ACC112 (cell line): ENCODE results near the gene GAMT.
"Not testable (repeated sequence)": the region's sequence is repeated elsewhere in the genome, so short reads cannot be mapped to it uniquely, and the experiment has no call there.

ENCODE experiments used
- H2AFZ ChIP-seq: fragments of 200-600 bp; sonication (generic); one replicate; pipeline ENCODE4 v1.6.0; 2017; ENCODE audit warnings: antibody characterized with exemption, low read length; ENCODE audit not compliant: unreplicated experiment
- H3K27ac ChIP-seq: fragments of 200-600 bp; sonication (generic); 2 replicates; pipeline ENCODE4 v1.5.1; 2014; ENCODE audit warnings: low read depth, mild to moderate bottlenecking, antibody characterized with exemption, low read length, moderate library complexity
- H3K27me3 ChIP-seq: fragments of 200-600 bp; sonication (generic); 2 replicates; pipeline ENCODE4 v1.6.1; 2014; ENCODE audit warnings: mild to moderate bottlenecking, antibody characterized with exemption, low read length, moderate library complexity, mixed read lengths; ENCODE audit not compliant: insufficient read depth
- H3K36me3 ChIP-seq: fragments of 200-600 bp; sonication (generic); 2 replicates; pipeline ENCODE4 v1.6.1; 2016; ENCODE audit warnings: mild to moderate bottlenecking, antibody characterized with exemption, low read length, moderate library complexity, mixed read lengths; ENCODE audit not compliant: insufficient read depth
- H3K4me1 ChIP-seq: fragments of 200-600 bp; sonication (generic); one replicate; pipeline ENCODE4 v1.6.1; 2016; ENCODE audit warnings: low read length, mixed read lengths; ENCODE audit not compliant: insufficient read depth, unreplicated experiment, control insufficient read depth
- H3K4me3 ChIP-seq: fragments of 200-600 bp; sonication (generic); 2 replicates; pipeline ENCODE4 v1.5.1; 2014; ENCODE audit warnings: mild to moderate bottlenecking, low read depth, low read length
- H3K79me2 ChIP-seq: fragments of 200-600 bp; sonication (generic); one replicate; pipeline ENCODE4 v1.6.0; 2016; ENCODE audit warnings: low read length; ENCODE audit not compliant: control insufficient read depth, unreplicated experiment, insufficient read depth

Gene GAMT

DNA sequence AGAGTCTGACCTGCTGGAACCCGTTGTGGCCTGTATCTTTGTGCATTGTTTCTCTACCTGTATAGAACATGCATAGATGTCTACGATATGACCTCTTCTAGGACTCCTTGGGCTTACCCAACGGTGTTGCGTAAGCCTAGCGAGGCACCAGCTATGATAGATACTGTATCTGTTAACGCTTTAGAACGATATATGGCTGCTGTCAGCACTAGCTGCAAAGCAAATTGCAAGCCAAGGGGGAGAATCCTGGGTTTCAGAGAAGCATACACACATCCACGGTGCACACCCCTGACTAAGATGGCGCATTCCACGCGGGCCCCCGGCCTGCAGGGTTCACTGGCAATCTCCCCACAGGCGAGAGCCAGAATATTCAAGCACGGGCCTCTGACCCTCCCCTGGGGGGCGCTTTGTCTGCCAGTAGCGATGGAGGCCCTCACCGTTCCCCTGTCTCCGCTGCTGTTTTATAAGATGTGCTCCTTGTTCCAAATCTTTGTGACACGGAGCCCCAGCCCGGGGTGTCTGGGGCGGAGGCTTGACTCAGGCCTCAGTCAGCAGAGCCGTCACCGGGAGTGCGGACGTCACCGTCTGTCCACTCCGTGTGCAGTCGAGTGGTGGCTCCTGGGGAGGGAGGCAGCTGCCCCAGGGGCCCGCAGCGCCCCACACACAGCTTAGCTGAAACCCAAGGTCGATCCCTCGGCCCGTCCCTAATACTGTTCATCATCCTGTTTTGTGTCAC lies 23.9 kb upstream of the GAMT start:
- Histone ChIP-seq H3K27ac (no peak overlapping the region), H2AFZ (no peak overlapping the region), H3K4me3 (no peak overlapping the region), H3K79me2 (peaks cover 18% of the 10 kb centered on the region), H3K36me3 (peaks cover 3% of the 10 kb centered on the region; the same call in 1 of the 2 replicates), H3K4me1 (no peaks in the 10 kb centered on the region), H3K27me3 (no peaks in the 10 kb centered on the region)

DNA sequence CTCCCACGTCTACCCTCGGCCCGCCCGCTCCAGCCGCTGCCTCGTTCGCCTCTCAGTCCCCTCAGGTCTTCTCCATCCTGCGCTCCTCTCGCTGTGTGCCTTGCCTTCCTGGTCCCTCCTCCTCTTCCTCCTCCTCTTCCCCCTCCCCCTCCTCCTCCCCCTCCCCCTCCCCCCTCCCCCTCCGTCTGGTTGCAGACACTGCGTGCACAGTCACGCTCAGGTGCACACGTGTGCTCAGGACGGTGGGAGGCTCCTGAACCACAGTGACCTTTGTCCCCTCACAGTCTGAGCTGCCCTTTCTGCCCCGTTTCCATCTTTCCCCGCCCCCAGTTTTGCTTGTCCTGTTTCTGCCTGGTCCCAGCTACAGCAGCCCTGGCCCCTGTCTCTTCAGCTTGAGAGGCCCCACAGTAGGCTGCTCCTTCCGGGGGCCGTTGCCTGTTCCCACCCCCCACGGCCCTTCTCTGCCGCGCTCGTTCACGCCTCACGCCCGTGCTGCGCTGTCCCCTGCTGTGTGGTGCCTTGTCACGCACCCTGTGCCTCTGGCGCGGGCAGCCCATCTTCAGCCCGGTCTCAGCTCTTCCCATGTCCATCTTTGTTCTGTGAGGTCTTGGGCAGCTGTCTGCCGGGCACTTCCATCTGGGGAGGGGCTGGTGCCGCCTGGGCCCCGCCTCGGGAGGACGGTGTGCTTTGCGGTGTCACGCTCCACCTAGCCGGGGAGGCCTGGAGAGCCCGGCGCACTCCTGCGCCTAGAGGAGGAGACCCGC lies 23.0 kb upstream of the GAMT start:
- H3K27ac ChIP-seq, result no peak overlapping the region
- no peak overlapping the region for H3K4me3 ChIP-seq
- H3K36me3 ChIP-seq, result peaks cover 3% of the 10 kb centered on the region; the same call in 1 of the 2 replicates
- no peaks in the 10 kb centered on the region for H3K4me1 ChIP-seq
- no peaks in the 10 kb centered on the region for H3K27me3 ChIP-seq
- H3K79me2 ChIP-seq, result peaks cover 22% of the 10 kb centered on the region
- H2AFZ ChIP-seq, result no peak overlapping the region

DNA sequence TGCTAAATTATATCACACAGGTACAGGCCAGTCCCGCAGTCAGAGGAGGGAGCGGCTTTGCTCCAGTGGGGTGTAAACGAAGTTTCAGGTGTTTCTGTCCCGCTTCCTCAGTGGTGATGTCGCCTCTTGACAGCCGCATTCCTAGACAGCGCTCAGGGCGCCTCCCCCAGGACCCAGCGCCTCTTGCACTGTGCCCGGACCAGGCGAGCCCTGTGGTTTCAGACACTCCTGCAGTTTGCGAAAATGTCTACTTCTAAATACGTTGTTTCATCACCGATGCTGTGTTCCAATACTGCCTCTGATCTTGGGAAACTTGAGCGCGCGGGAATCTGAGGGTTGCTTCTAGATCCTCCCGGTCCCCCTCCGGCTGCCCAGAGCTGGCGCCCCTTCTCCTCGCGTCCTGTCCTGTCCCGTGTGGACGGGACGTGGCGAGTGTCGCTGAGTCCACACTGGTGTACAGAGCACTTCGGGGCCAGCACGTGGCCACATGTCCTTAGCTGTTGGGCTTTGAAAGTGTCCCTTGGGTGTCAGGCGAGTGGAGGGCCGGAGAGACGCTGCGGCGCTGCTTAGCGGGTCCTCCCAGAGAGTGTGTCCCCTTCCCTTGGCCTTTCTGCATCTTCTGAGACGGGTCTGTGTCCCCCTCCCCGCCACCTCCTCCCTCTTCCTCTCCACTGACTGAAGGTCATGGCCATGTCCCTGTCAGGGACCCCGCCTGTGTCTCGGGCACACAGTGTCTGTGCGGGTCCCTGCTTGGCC lies 22.3 kb upstream of the GAMT start:
- no peak overlapping the region for H3K4me3 ChIP-seq
- no peaks in the 10 kb centered on the region for H3K4me1 ChIP-seq
- H2AFZ ChIP-seq, result no peak overlapping the region
- no peak overlapping the region for H3K27ac ChIP-seq
- no peaks in the 10 kb centered on the region for H3K27me3 ChIP-seq
- H3K36me3 ChIP-seq, result peaks cover 3% of the 10 kb centered on the region; the same call in 1 of the 2 replicates
- peaks cover 29% of the 10 kb centered on the region for H3K79me2 ChIP-seq

DNA sequence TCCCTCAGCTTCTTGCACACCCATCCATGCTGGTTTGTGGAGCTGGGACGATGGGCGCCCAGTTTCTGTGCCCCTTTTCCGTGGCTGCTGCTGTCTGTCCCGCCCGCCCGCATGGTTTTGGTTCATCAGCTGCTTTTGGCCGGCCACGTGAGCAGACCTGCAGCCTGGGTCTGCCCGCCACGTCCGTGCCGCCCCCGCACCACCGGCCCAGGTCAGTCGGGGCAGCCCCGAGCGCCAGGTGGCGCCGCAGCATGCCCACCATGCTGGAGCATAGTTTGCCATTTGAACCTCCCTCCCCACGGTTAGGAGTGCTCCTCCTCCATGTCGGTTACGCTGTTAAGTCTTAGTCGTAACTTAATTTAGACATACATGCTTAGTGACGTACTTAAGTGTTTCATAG lies 21.6 kb upstream of the GAMT start:
- no peaks in the 10 kb centered on the region for H3K27me3 ChIP-seq
- no peak overlapping the region for H3K27ac ChIP-seq
- H3K4me3 ChIP-seq, result no peak overlapping the region
- H2AFZ ChIP-seq, result no peak overlapping the region
- H3K4me1 ChIP-seq, result no peaks in the 10 kb centered on the region
- peaks cover 3% of the 10 kb centered on the region; the same call in 1 of the 2 replicates for H3K36me3 ChIP-seq
- peaks cover 36% of the 10 kb centered on the region for H3K79me2 ChIP-seq

DNA sequence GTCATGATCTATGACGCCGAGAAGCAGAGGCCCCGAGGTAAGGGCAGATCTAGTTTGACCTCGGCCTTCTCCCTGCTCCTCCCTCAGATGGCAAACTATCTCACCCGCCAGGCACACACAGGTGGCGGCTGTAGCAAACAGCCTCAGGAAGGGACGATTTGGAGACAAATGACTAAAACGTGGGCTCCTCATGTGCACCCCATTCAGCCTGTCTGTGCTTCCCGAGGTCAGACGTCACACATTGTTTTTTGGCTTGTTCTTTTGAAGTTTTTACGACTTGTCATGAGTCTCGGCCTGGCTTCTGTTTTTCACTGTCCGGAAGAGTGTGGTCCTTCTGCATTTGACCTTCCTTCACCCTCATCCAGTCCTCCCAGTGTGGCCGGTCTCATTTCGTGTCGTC lies 21.0 kb upstream of the GAMT start:
- peaks cover 42% of the 10 kb centered on the region for H3K79me2 ChIP-seq
- H2AFZ ChIP-seq, result no peak overlapping the region
- no peaks in the 10 kb centered on the region for H3K27me3 ChIP-seq
- H3K4me3 ChIP-seq, result no peak overlapping the region
- no peak overlapping the region for H3K27ac ChIP-seq
- H3K4me1 ChIP-seq, result no peaks in the 10 kb centered on the region
- peaks cover 3% of the 10 kb centered on the region; the same call in 1 of the 2 replicates for H3K36me3 ChIP-seq

DNA sequence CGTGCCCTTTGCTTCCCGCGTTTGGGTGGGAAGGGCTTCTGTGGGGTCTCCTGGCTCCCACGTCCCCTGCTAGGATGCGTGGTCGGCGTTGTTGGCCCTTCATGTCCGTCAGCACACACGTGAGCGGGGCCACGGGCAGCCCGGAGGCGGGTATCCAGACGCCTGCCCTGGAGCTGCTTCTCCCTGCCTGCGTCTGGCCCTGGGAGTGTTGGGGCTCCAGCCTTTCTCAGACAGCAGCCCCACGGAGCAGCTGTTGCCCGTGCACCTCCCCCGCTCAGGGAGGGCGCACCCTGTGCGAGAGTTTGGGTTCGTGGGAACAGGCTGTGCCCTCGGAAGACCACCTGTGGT lies 20.6 kb upstream of the GAMT start:
- no peak overlapping the region for H2AFZ ChIP-seq
- peaks cover 3% of the 10 kb centered on the region; the same call in 1 of the 2 replicates for H3K36me3 ChIP-seq
- no peak overlapping the region for H3K27ac ChIP-seq
- H3K4me1 ChIP-seq, result peaks cover under 1% of the 10 kb centered on the region
- no peak overlapping the region for H3K4me3 ChIP-seq
- no peaks in the 10 kb centered on the region for H3K27me3 ChIP-seq
- H3K79me2 ChIP-seq, result peaks cover 46% of the 10 kb centered on the region

DNA sequence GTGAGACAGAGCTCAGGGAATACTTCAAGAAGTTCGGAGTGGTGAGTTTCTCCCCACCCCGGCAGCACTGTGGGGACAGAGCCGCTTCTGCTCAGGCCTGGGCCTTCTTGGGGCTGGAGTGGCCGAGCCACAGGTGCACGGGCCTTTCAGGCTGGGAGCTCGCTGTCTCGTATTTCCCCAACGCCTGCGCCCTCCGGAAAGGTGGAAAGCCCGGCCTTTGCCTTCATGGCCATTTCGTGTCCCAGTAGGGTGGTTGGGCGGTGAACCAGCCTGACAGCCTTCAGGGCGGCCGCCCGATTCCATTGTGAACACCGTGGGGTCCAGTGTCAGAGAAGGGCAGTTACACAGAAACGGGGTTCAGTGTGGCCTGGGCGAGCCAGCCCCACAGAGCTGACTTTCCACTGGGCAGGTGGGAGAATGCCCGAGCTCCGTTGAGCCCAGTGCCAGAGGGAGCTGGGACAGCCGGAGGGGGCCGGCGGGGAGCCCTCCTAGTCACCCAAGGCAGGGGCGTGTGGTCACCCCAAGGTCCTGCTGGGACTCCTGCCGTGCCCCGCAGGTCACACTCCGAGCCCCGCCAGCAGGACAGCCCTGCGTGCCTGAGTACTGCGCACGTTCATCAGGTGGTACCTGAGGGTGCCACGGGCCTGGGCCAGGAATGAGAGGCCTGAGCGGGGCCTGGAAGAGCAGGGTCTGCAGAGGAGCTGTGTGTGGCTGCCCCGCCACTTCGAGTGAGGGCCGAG lies 20.0 kb upstream of the GAMT start:
- Histone ChIP-seq H3K27me3 (no peaks in the 10 kb centered on the region), H2AFZ (no peak overlapping the region), H3K79me2 (peaks cover 51% of the 10 kb centered on the region), H3K4me1 (peaks cover 6% of the 10 kb centered on the region), H3K4me3 (no peak overlapping the region), H3K36me3 (peaks cover 3% of the 10 kb centered on the region; the same call in 1 of the 2 replicates), H3K27ac (no peak overlapping the region)

DNA sequence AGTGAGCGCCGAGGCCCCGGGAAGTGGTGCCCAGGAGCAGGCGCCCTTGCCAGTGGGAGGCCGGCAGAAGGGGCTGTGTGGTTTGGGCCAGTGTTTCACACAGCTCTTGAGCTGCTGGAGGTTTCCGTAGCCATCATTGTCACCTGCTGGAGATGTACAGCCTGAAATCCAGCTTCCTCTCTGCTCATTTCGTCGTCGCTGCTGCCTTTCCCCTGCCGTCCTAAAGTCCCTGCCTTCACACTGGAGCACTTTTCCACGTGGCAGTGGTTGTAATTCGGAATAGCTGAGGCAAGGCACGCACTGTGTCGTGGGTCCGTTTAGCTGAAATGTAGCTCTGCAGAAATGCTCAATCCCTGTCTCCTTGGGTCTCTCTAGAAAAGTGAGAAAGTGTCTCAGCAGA lies 19.2 kb upstream of the GAMT start:
- H3K79me2 ChIP-seq, result peaks cover 58% of the 10 kb centered on the region
- no peaks in the 10 kb centered on the region for H3K36me3 ChIP-seq
- H3K27me3 ChIP-seq, result no peaks in the 10 kb centered on the region
- H2AFZ ChIP-seq, result no peak overlapping the region
- H3K27ac ChIP-seq, result no peak overlapping the region
- H3K4me1 ChIP-seq, result peaks cover 14% of the 10 kb centered on the region
- no peak overlapping the region for H3K4me3 ChIP-seq

DNA sequence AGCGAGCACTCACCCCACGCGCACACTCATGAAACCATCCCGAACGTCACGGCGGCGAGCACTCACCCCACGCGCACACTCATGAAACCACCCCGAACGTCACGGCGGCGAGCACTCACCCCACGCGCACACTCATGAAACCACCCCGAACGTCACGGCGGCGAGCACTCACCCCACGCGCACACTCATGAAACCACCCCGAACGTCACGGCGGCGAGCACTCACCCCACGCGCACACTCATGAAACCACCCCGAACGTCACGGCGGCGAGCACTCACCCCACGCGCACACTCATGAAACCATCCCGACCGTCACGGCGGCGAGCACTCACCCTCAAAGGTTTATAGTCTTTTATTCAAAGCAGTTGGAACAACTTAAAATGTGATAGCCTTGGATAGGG lies 18.7 kb upstream of the GAMT start:
- not testable (repeated sequence) for H2AFZ ChIP-seq, H3K36me3 ChIP-seq, H3K27ac ChIP-seq, H3K27me3 ChIP-seq, H3K4me3 ChIP-seq
- H3K79me2 ChIP-seq, result peaks cover 58% of the 10 kb centered on the region
- peaks cover 16% of the 10 kb centered on the region for H3K4me1 ChIP-seq
